HEK293 (cell line): ENCODE results near the gene AMOTL2.

Experiments used
- FEZF1 ChIP-seq: fragments of 450-650 bp; formaldehyde crosslinking; IDR thresholded peaks from 2 replicates; pipeline ENCODE4 v1.5.1; 2016; ENCODE audit warnings: missing biosample characterization, missing genetic modification characterization
- MYNN ChIP-seq: fragments of 450-650 bp; formaldehyde crosslinking; IDR thresholded peaks from 2 replicates; pipeline ENCODE4 v1.5.1; 2016; ENCODE audit warnings: missing biosample characterization, missing genetic modification characterization, borderline replicate concordance
- OSR2 ChIP-seq: fragments of 450-650 bp; formaldehyde crosslinking; IDR thresholded peaks from 2 replicates; pipeline ENCODE4 v1.5.1; 2016; ENCODE audit warnings: missing biosample characterization, missing genetic modification characterization
- SETDB1 ChIP-seq: IDR thresholded peaks from one replicate; pipeline ENCODE4 v1.6.1; 2017; ENCODE audit warnings: mild to moderate bottlenecking, low read length, moderate library complexity, mixed read lengths; ENCODE audit not compliant: insufficient read length
- ZBTB7A ChIP-seq: fragments of 450-650 bp; formaldehyde crosslinking; IDR thresholded peaks from 2 replicates; pipeline ENCODE4 v1.5.1; 2016; ENCODE audit warnings: low read depth, missing biosample characterization, missing genetic modification characterization
- ZNF140 ChIP-seq: fragments of 450-650 bp; formaldehyde crosslinking; IDR thresholded peaks from 2 replicates; pipeline ENCODE4 v1.5.1; 2016; ENCODE audit warnings: missing biosample characterization, missing genetic modification characterization
- ZNF146 ChIP-seq: fragments of 450-650 bp; formaldehyde crosslinking; IDR thresholded peaks from 2 replicates; pipeline ENCODE4 v1.5.1; 2016; ENCODE audit warnings: missing biosample characterization, missing genetic modification characterization
- ZNF239 ChIP-seq: fragments of 450-650 bp; formaldehyde crosslinking; IDR thresholded peaks from 2 replicates; pipeline ENCODE4 v1.5.1; 2016; ENCODE audit warnings: missing biosample characterization, missing genetic modification characterization
- ZNF274 ChIP-seq, 2 experiments: fragments of 200-500 bp in 1 of 2; fragments of 450-650 bp in 1 of 2; sonication (Bioruptor generic) in 1 of 2; formaldehyde crosslinking in 1 of 2; IDR thresholded peaks; 2 replicates each; pipeline versions ENCODE4 v1.5.1 to v1.6.1; 2014 to 2016; ENCODE audit warnings: borderline replicate concordance in 1 of 2, inconsistent platforms in 1 of 2, low read length in 1 of 2, missing biosample characterization in 1 of 2, missing genetic modification characterization in 1 of 2
- ZNF561 ChIP-seq: fragments of 450-650 bp; IDR thresholded peaks from 2 replicates; pipeline ENCODE4 v1.5.1; 2018; ENCODE audit warnings: missing biosample characterization, missing genetic modification characterization, borderline replicate concordance
- ZSCAN30 ChIP-seq: fragments of 450-650 bp; IDR thresholded peaks from 2 replicates; pipeline ENCODE4 v1.5.1; 2018; ENCODE audit warnings: missing biosample characterization, mild to moderate bottlenecking, missing genetic modification characterization, moderate library complexity
- TF ChIP-seq, protein P1 (sequence below): fragments of 450-650 bp; formaldehyde crosslinking; IDR thresholded peaks from 2 replicates; pipeline ENCODE4 v1.5.1; 2017; ENCODE audit warnings: missing biosample characterization, missing genetic modification characterization
- TF ChIP-seq, protein P2 (sequence below): fragments of 450-650 bp; formaldehyde crosslinking; IDR thresholded peaks from 2 replicates; pipeline ENCODE4 v1.5.1; 2016; ENCODE audit warnings: missing biosample characterization, missing genetic modification characterization

DNA sequence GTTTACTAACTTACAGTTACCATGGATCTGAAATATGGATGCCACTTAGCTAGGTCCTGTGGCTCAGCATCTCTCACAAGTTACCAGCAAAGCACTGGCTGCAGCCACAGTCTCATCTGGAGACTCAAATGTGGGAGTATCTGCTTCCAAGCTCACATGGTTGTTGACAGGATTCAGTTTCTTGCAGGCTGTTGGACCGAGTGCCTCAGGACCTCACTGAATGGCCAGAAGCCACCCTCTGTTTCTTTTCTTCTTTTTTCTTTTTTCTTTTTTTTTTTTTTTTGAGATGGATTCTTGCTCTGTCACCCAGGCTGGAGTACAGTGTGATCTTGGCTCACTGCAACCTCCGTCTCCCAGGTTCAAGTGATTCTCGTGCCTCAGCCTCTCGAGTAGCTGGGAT lies 20.1 kb upstream of the AMOTL2 start:
- TF ChIP-seq, protein P1, sequence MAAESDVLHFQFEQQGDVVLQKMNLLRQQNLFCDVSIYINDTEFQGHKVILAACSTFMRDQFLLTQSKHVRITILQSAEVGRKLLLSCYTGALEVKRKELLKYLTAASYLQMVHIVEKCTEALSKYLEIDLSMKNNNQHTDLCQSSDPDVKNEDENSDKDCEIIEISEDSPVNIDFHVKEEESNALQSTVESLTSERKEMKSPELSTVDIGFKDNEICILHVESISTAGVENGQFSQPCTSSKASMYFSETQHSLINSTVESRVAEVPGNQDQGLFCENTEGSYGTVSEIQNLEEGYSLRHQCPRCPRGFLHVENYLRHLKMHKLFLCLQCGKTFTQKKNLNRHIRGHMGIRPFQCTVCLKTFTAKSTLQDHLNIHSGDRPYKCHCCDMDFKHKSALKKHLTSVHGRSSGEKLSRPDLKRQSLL (tag by site-specific recombination), result no peak
- TF ChIP-seq ZNF146 (tag by site-specific recombination), result no peak
- no peak for TF ChIP-seq ZNF239 (tag by site-specific recombination)
- TF ChIP-seq, protein P2, sequence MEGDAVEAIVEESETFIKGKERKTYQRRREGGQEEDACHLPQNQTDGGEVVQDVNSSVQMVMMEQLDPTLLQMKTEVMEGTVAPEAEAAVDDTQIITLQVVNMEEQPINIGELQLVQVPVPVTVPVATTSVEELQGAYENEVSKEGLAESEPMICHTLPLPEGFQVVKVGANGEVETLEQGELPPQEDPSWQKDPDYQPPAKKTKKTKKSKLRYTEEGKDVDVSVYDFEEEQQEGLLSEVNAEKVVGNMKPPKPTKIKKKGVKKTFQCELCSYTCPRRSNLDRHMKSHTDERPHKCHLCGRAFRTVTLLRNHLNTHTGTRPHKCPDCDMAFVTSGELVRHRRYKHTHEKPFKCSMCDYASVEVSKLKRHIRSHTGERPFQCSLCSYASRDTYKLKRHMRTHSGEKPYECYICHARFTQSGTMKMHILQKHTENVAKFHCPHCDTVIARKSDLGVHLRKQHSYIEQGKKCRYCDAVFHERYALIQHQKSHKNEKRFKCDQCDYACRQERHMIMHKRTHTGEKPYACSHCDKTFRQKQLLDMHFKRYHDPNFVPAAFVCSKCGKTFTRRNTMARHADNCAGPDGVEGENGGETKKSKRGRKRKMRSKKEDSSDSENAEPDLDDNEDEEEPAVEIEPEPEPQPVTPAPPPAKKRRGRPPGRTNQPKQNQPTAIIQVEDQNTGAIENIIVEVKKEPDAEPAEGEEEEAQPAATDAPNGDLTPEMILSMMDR (tag by site-specific recombination), result no peak
- TF ChIP-seq ZNF274 (IDR thresholded peaks at IDR 0.05; ENCODE audit: low read length), result no peak
- no peak for TF ChIP-seq ZNF274 (tag by site-specific recombination; IDR thresholded peaks at IDR 0.05; ENCODE audit: borderline replicate concordance)
- TF ChIP-seq OSR2 (tag by site-specific recombination), result no peak
- TF ChIP-seq ZBTB7A, result no peak
- TF ChIP-seq ZSCAN30, result no peak
- TF ChIP-seq SETDB1, result no peak
- no peak for TF ChIP-seq FEZF1 (tag by site-specific recombination)
- no peak for TF ChIP-seq MYNN (tag by site-specific recombination)
- no peak for TF ChIP-seq ZNF140
- TF ChIP-seq ZNF561 (tag by site-specific recombination), result no peak
